A673 (cell line): ENCODE data around the gene KRT27. TPM values are rescaled to one million over a fixed set of nuclear protein-coding genes. Genes with fewer than 3 reads are reported as not detected.

ENCODE experiments used
- BruUV-seq: library from RNA; stranded (reverse); fragments of 400-500 nt; replicated peaks from 2 replicates; lab custom pipeline; 2021; lab: Mats Ljungman, UMichigan
- CTCF ChIA-PET: fragments of 300-600 bp; sonication (Branson Sonifier 250); formaldehyde crosslinking; loops from one replicate; lab custom pipeline; 2022; ENCODE audit warnings: antibody characterized with exemption; lab: Charles Lee
- POLR2A ChIA-PET: fragments of 300-600 bp; sonication (Branson Sonifier 250); formaldehyde crosslinking; loops from one replicate; lab custom pipeline; 2022; ENCODE audit warnings: antibody characterized with exemption; ENCODE audit not compliant: low non-redundant PET; lab: Charles Lee
- DNase-seq: peaks from one replicate; pipeline ENCODE4 v3.0.0-alpha.2; 2015; ENCODE audit warnings: low spot score
- H3K27ac ChIP-seq: fragments of 200-600 bp; sonication (generic); 2 replicates; pipeline ENCODE4 v1.5.1; 2016; ENCODE audit warnings: mixed run types, low read depth, mild to moderate bottlenecking, mixed read lengths, antibody characterized with exemption, low read length; ENCODE audit not compliant: poor library complexity, severe bottlenecking
- H3K27me3 ChIP-seq: fragments of 200-600 bp; sonication (generic); replicated peaks from 2 replicates; pipeline ENCODE4 v1.6.1; 2017; ENCODE audit warnings: mixed run types, low read depth, mild to moderate bottlenecking, mixed read lengths, antibody characterized with exemption, low read length; ENCODE audit not compliant: insufficient read depth, poor library complexity
- H3K36me3 ChIP-seq: fragments of 200-600 bp; sonication (generic); 2 replicates; pipeline ENCODE4 v1.6.1; 2016; ENCODE audit warnings: mixed run types, mild to moderate bottlenecking, mixed read lengths, antibody characterized with exemption, low read length; ENCODE audit not compliant: insufficient read depth, poor library complexity, severe bottlenecking
- H3K4me1 ChIP-seq: fragments of 200-600 bp; sonication (generic); 2 replicates; pipeline ENCODE4 v1.6.1; 2017; ENCODE audit warnings: mixed run types, mild to moderate bottlenecking, mixed read lengths, antibody characterized with exemption, low read length; ENCODE audit not compliant: insufficient read depth, poor library complexity, severe bottlenecking
- H3K4me3 ChIP-seq: fragments of 200-600 bp; sonication (generic); 2 replicates; pipeline ENCODE4 v1.5.1; 2016; ENCODE audit warnings: low read depth, mixed run types, mild to moderate bottlenecking, mixed read lengths, low read length; ENCODE audit not compliant: poor library complexity, severe bottlenecking
- H3K9me3 ChIP-seq: fragments of 200-600 bp; sonication (generic); 2 replicates; pipeline ENCODE4 v1.6.1; 2016; ENCODE audit warnings: mixed run types, low read depth, mild to moderate bottlenecking, mixed read lengths, antibody characterized with exemption, low read length; ENCODE audit not compliant: poor library complexity, severe bottlenecking
- EZH2 ChIP-seq: fragments of 200-600 bp; sonication (generic); IDR thresholded peaks from 2 replicates; pipeline ENCODE4 v1.6.1; 2017; ENCODE audit warnings: borderline replicate concordance, low read depth, mild to moderate bottlenecking, mixed read lengths, antibody characterized with exemption, low read length; ENCODE audit not compliant: poor library complexity, severe bottlenecking
- intact Hi-C: fragments of 100-400 bp; cut with micrococcal nuclease; formaldehyde crosslinking; loops from one replicate; pipeline ENCODE4 v1.10.0; 2022; ENCODE audit not compliant: unreplicated experiment
- total RNA-seq: library from RNA; stranded (reverse); gene quantifications from 2 replicates; pipeline ENCODE4 v1.2.3, GENCODE V29; 2021
- TF ChIP-seq, protein P1 (sequence below): fragments of 300-800, 200-600 bp; sonication (generic); conservative IDR thresholded peaks from 2 replicates; pipeline ENCODE4 v1.5.1; 2017; ENCODE audit warnings: low read depth, mild to moderate bottlenecking, antibody characterized with exemption, low read length, moderate library complexity, mixed read lengths

Gene KRT27
- total RNA-seq, 1 experiment from 2014 or later: not detected

DNA sequence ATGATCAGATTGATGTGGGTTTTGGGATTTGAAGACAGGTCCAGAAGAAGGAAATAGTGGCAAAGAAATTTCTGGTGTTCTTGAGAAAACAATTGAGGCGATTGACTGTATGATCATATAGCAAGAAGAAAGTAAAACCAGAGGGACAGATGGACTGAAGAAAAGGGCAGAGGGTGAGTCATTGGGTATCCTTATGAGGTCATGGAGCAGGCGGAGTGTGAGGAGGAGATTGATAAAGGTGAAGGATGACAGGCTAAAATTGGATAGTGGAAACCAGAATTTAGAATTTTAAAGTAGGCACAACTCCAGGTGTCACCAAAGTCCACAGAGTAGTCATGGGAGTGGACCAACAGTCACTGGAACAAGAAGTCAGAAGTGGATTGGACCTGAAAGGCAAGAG, 18.8 kb upstream of the KRT27 start:
- no peaks in the 10 kb centered on the region for H3K36me3 ChIP-seq

DNA sequence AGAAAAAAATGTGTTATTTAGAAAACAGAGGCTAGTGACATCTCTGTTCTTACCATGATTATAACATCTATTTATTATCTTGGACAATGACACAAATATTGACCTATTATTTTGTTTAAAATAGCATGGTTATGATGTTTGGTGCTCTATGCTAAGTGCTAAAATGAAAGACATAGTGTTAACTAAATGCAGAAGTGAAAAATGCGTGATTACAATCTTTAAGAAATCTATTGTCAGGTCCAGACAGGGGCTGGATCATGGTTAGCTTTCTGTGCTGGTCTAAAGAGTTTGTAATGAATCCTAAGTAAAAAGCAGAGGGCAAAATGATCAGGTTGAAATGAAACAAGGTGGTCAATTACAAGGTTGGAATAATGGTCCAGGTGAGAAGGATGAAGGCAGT, 18.0 kb upstream of the KRT27 start:
- CTCF ChIA-PET: no interaction called here
- POLR2A ChIA-PET: no interaction called here
- H3K27me3 ChIP-seq: no peaks in the 10 kb centered on the region
- H3K4me1 ChIP-seq: no peaks in the 10 kb centered on the region
- no peaks in the 10 kb centered on the region for H3K9me3 ChIP-seq
- intact Hi-C loops: loop anchor here (5.0 kb wide), 3 partner anchors 107 to 747 kb away; partner anchors contain the start of gene KRTAP4-5
- TF ChIP-seq, protein P1, sequence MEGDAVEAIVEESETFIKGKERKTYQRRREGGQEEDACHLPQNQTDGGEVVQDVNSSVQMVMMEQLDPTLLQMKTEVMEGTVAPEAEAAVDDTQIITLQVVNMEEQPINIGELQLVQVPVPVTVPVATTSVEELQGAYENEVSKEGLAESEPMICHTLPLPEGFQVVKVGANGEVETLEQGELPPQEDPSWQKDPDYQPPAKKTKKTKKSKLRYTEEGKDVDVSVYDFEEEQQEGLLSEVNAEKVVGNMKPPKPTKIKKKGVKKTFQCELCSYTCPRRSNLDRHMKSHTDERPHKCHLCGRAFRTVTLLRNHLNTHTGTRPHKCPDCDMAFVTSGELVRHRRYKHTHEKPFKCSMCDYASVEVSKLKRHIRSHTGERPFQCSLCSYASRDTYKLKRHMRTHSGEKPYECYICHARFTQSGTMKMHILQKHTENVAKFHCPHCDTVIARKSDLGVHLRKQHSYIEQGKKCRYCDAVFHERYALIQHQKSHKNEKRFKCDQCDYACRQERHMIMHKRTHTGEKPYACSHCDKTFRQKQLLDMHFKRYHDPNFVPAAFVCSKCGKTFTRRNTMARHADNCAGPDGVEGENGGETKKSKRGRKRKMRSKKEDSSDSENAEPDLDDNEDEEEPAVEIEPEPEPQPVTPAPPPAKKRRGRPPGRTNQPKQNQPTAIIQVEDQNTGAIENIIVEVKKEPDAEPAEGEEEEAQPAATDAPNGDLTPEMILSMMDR: no peak
- no peak for TF ChIP-seq EZH2
- H3K27ac ChIP-seq: no peak overlapping the region
- H3K4me3 ChIP-seq: no peak overlapping the region
- no peaks in the 10 kb centered on the region for H3K36me3 ChIP-seq
- no TSS peak for BruUV-seq
- DNase-seq: no peak

More for the DNA sequence above, 18.8 kb upstream of the KRT27 start:
- H3K4me1 ChIP-seq: no peaks in the 10 kb centered on the region
- BruUV-seq: no TSS peak
- ChIA-PET CTCF (no interaction called here), POLR2A (no interaction called here)
- H3K27ac ChIP-seq: no peak overlapping the region
- H3K27me3 ChIP-seq: no peaks in the 10 kb centered on the region
- no peak for DNase-seq
- no peak overlapping the region for H3K4me3 ChIP-seq
- TF ChIP-seq EZH2: no peak
- intact Hi-C loops: loop anchor here (5.0 kb wide), 3 partner anchors 106 to 746 kb away; partner anchors contain the start of gene KRTAP4-5
- no peaks in the 10 kb centered on the region for H3K9me3 ChIP-seq

DNA sequence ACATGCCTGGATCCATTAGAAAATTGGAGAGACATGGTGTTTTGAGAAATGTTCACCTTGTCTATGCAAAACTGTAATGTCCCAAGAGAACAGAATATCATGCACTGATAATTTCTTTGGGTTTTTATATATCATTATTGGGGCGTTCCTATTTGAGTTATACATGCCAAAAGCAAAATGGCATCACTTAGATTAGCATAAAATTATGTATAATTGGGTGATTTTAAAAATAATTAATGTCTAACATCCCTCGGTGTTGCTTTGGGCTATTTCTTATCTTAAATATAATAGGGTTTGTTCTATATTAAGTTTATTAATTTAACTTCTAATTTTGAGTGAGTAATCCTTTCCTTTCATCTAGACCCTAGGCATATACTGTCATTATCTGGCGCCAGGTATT, 17.5 kb upstream of the KRT27 start, which contains the start of gene KRT28:
KRT28 (minus strand) TSS at position 101 of the 400 bp plus-strand sequence; CDS start at position 35, 66 bp downstream.
- Histone ChIP-seq H3K4me3 (no peak within 1 kb of the TSS), H3K27ac (no peak within 1 kb of the TSS), H3K9me3 (no peaks in the 10 kb centered on the region), H3K27me3 (no peaks in the 10 kb centered on the region), H3K4me1 (no peaks in the 10 kb centered on the region), H3K36me3 (no peaks in the 10 kb centered on the region)
- CTCF ChIA-PET: no interaction called here
- no peak for TF ChIP-seq EZH2
- TF ChIP-seq, protein P1: no peak
- no peak for DNase-seq
- BruUV-seq: no TSS peak
- POLR2A ChIA-PET: no interaction called here
- intact Hi-C loops: loop anchor here (5.0 kb wide), 3 partner anchors 107 to 747 kb away; partner anchors contain the start of gene KRTAP4-5

DNA sequence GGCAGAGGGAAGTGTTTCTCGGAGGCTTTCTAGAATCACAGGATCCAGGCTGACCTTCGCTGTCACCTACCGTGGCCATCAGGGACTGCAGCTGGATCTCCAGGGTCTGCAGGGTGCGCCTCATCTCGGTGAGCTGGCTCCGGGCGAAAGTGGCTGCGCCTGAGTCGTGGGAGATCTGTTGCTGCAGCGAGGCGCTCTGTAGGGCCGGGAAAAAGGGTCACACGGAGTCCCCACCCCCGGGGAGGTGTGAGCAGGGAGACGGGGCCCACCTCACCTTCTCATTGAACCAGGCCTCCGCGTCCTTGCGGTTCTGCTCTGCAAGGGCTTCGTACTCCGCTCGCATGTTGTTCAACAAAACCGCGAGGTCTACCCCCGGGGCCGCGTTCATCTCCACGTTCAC, 14.5 kb upstream of the KRT27 start:
- no TSS peak for BruUV-seq
- ChIA-PET POLR2A (no interaction called here), CTCF (no interaction called here)
- H3K36me3 ChIP-seq: no peaks in the 10 kb centered on the region
- intact Hi-C loops: no loop called here
- H3K27me3 ChIP-seq: no peaks in the 10 kb centered on the region
- no peak for TF ChIP-seq EZH2
- TF ChIP-seq, protein P1: no peak
- H3K27ac ChIP-seq: no peak overlapping the region
- H3K4me1 ChIP-seq: no peaks in the 10 kb centered on the region
- no peaks in the 10 kb centered on the region for H3K9me3 ChIP-seq
- H3K4me3 ChIP-seq: no peak overlapping the region
- no peak for DNase-seq
